ENCODE data around the gene NIPAL3. TPM values are rescaled to one million over a fixed set of nuclear protein-coding genes. Genes with fewer than 3 reads are reported as not detected.

The NIPAL3 gene
- polyA plus RNA-seq (9.6 and 11.6 TPM in 2 replicates), polyA minus RNA-seq (27.0 and 29.5 TPM in 2 replicates)

- no peak for TF ChIP-seq POLR2AphosphoS5 (IDR thresholded peaks at IDR 0.05)
- peak; percentile 99 for TF ChIP-seq CTCF (IDR thresholded peaks at IDR 0.05; ENCODE audit: poor library complexity, severe bottlenecking)
- TF ChIP-seq RAD21 (conservative IDR thresholded peaks at IDR 0.05), result peak; percentile 77
- TF ChIP-seq SMC3 (conservative IDR thresholded peaks at IDR 0.05; ENCODE audit: poor library complexity), result peak; percentile 83
- Histone ChIP-seq H3K9me2 (ENCODE audit: insufficient read depth, low read length) (no peaks in the 10 kb centered on the region), H3K27ac (ENCODE audit: low read length) (peak within 1 kb of the TSS; percentile 38), H3K36me3 (ENCODE audit: insufficient read depth, low read length) (no peaks in the 10 kb centered on the region), H4K20me1 (ENCODE audit: insufficient read depth) (no peaks in the 10 kb centered on the region), H3K4me2 (ENCODE audit: low read length) (peak within 1 kb of the TSS; percentile 86), H3F3A (ENCODE audit: insufficient read depth, low read length, poor library complexity, severe bottlenecking) (no peaks in the 10 kb centered on the region), H2AFZ (ENCODE audit: low read depth, low read length) (peak within 1 kb of the TSS; percentile 71), H3K4me3 (ENCODE audit: low read length) (peak within 1 kb of the TSS; percentile 76), H3K9ac (ENCODE audit: low read length) (peak within 1 kb of the TSS; percentile 55), H3K27me3 (ENCODE audit: insufficient read depth, low read depth, low read length) (peaks cover 7% of the 10 kb centered on the region), H3K79me2 (replicated peaks; ENCODE audit: insufficient read depth, low read length) (no peaks in the 10 kb centered on the region), H3K9me3 (ENCODE audit: low read length) (no peaks in the 10 kb centered on the region)
Measured at GRCh38 chr1:24415334-24415909, at the start of gene NIPAL3. NIPAL3 (plus strand) TSS chr1:24415802; CDS start chr1:24419548, 3,746 bp downstream.

GRCh38 chr1:24366707-24367106 is 48.9 kb upstream of the NIPAL3 start:
- no peaks in the 10 kb centered on the region for H4K20me1 ChIP-seq (ENCODE audit: insufficient read depth)
- no peaks in the 10 kb centered on the region for H3K36me3 ChIP-seq (ENCODE audit: insufficient read depth, low read length)
- no peak overlapping the region for H3K27ac ChIP-seq (ENCODE audit: low read length)
- H3K79me2 ChIP-seq (replicated peaks; ENCODE audit: insufficient read depth, low read length), result no peaks in the 10 kb centered on the region
- TF ChIP-seq, protein P1, sequence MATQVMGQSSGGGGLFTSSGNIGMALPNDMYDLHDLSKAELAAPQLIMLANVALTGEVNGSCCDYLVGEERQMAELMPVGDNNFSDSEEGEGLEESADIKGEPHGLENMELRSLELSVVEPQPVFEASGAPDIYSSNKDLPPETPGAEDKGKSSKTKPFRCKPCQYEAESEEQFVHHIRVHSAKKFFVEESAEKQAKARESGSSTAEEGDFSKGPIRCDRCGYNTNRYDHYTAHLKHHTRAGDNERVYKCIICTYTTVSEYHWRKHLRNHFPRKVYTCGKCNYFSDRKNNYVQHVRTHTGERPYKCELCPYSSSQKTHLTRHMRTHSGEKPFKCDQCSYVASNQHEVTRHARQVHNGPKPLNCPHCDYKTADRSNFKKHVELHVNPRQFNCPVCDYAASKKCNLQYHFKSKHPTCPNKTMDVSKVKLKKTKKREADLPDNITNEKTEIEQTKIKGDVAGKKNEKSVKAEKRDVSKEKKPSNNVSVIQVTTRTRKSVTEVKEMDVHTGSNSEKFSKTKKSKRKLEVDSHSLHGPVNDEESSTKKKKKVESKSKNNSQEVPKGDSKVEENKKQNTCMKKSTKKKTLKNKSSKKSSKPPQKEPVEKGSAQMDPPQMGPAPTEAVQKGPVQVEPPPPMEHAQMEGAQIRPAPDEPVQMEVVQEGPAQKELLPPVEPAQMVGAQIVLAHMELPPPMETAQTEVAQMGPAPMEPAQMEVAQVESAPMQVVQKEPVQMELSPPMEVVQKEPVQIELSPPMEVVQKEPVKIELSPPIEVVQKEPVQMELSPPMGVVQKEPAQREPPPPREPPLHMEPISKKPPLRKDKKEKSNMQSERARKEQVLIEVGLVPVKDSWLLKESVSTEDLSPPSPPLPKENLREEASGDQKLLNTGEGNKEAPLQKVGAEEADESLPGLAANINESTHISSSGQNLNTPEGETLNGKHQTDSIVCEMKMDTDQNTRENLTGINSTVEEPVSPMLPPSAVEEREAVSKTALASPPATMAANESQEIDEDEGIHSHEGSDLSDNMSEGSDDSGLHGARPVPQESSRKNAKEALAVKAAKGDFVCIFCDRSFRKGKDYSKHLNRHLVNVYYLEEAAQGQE (IDR thresholded peaks at IDR 0.05; ENCODE audit: borderline replicate concordance), result no peak
- TF ChIP-seq RAD21 (conservative IDR thresholded peaks at IDR 0.05) (no peak), TAF1 (IDR thresholded peaks at IDR 0.05; ENCODE audit: low read depth) (no peak), SMC3 (conservative IDR thresholded peaks at IDR 0.05; ENCODE audit: poor library complexity) (no peak), EZH2 (IDR thresholded peaks at IDR 0.05; ENCODE audit: borderline replicate concordance, insufficient read depth, low read length, poor library complexity, severe bottlenecking) (no peak), EP300 (conservative IDR thresholded peaks at IDR 0.05; ENCODE audit: poor library complexity, severe bottlenecking) (no peak), CTCF (IDR thresholded peaks at IDR 0.05; ENCODE audit: poor library complexity, severe bottlenecking) (no peak), MXI1 (conservative IDR thresholded peaks at IDR 0.05; ENCODE audit: poor library complexity, severe bottlenecking) (no peak), POLR2AphosphoS5 (IDR thresholded peaks at IDR 0.05) (no peak)
- H3K9ac ChIP-seq (ENCODE audit: low read length), result no peak overlapping the region
- H3K27me3 ChIP-seq (ENCODE audit: insufficient read depth, low read depth, low read length), result no peaks in the 10 kb centered on the region
- no peaks in the 10 kb centered on the region for H3F3A ChIP-seq (ENCODE audit: insufficient read depth, low read length, poor library complexity, severe bottlenecking)
- no peaks in the 10 kb centered on the region for H3K9me2 ChIP-seq (ENCODE audit: insufficient read depth, low read length)
- no peak overlapping the region for H3K4me2 ChIP-seq (ENCODE audit: low read length)
- no peak overlapping the region for H3K4me3 ChIP-seq (ENCODE audit: low read length)
- H2AFZ ChIP-seq (ENCODE audit: low read depth, low read length), result no peak overlapping the region
- H3K9me3 ChIP-seq (ENCODE audit: low read length), result no peaks in the 10 kb centered on the region
